Astrocyte of the cerebellum (primary cell): ENCODE results near the gene CDS1.

Source experiments
- DNase-seq: peaks from one replicate; pipeline ENCODE4 v3.0.0-alpha.2; 2011; ENCODE audit warnings: low read depth
- H3K4me3 ChIP-seq: 2 replicates; pipeline ENCODE4 v1.5.1; 2011; ENCODE audit warnings: mild to moderate bottlenecking, low read depth, low read length, moderate library complexity
- CTCF ChIP-seq: IDR thresholded peaks from 2 replicates; pipeline ENCODE4 v1.5.1; 2012; ENCODE audit warnings: low read length, low read depth, moderate library complexity, mild to moderate bottlenecking; ENCODE audit errors: missing control alignments
- in situ Hi-C: cut with HindIII; loops from 2 replicates; pipeline ENCODE4 v1.10.0; 2017; ENCODE audit warnings: low sequenced_read_pairs

Gene CDS1

GRCh38 chr4:84565951-84566350, 17.0 kb upstream of the CDS1 start:
- in situ Hi-C loops = no loop called here
- no peak for TF ChIP-seq CTCF
- no peak for DNase-seq
- H3K4me3 ChIP-seq = no peak overlapping the region

DNA sequence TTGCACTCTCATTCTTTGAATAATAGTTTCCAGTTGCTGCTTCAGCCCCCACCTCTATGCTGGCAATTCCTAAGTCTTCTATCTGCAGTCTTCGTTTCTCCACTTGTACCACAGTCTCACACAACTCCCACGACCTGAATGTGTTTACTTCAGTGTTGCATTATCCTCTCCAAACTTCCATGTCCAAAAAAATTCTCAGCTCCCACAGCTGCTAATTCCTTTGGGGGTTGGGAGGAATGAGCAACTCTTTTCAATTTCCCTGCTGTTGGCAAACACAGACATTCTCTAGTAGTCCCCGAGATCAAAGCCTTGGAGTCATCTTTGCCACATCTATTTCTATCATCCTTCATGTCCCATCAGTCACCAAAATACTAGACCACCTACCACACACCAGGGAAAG, 14.4 kb upstream of the CDS1 start:
- no peak for DNase-seq
- TF ChIP-seq CTCF = no peak
- in situ Hi-C loops = no loop called here
- no peak overlapping the region for H3K4me3 ChIP-seq

DNA sequence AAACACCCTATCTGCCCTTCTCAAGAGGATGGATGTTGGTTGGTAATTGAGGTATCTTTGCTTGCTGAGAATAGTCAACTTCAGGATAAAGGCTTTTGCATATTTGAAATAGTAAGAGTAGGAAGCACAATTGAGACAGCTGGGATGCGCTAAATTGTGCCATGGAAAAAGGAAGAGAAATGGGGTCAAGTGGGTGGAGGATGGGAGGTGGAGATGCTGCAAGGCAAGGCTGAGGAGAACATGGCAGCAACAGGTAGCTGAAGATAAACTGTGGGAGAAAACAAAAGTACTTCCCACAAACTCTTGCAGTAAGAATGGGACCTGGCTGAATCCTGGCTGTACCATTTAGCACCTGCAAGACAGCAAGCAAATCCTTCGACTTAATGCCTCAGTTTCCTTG, 13.9 kb upstream of the CDS1 start:
- H3K4me3 ChIP-seq = no peak overlapping the region
- TF ChIP-seq CTCF = no peak
- no peak for DNase-seq
- in situ Hi-C loops = no loop called here

GRCh38 chr4:84573385-84574068, 9.4 kb upstream of the CDS1 start:
- DNase-seq = no peak
- no peak for TF ChIP-seq CTCF
- in situ Hi-C loops = no loop called here
- no peak overlapping the region for H3K4me3 ChIP-seq

DNA sequence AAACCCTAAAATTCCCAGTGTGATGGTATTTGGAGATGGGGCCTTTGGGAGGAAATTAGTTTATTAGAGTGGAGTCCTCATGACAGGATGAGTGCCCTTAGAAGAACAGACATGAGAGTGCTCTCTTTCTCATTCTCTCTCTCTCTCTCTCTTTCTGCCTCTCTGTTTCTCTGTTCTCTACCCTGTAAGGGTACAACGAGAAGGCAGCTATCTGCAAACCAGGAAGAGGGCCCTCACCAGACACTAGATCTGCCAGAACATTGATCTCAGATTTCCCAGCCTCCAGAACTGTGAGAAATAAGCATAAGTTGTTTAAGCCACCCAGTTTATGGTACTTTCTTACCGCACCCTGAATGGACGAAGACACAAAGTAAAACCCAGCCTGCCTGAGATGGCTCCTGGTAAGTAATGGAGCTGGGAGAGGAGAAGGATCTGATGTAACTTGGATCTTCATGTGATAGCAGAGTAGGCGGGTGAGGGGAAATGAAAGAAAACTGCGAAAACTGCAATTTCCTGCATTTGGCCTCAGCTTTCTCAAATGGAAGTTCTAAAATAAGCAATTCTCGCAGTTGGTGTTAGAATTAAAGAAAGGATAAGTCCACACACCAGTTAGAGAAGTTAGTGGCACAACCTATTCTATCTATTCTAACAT, 8.7 kb upstream of the CDS1 start:
- no peak for DNase-seq
- in situ Hi-C loops = no loop called here
- H3K4me3 ChIP-seq = no peak overlapping the region
- TF ChIP-seq CTCF = no peak

GRCh38 chr4:84578540-84579402, 4.2 kb upstream of the CDS1 start:
- DNase-seq = peak; percentile 38
- H3K4me3 ChIP-seq = no peak overlapping the region
- peak; percentile 79 for TF ChIP-seq CTCF
- in situ Hi-C loops = no loop called here
